ENCODE measurements around the gene SP140. TPM values are rescaled to one million over a fixed set of nuclear protein-coding genes. Genes with fewer than 3 reads are reported as not detected.

Gene SP140
- total and polyA plus RNA-seq, 2 of the 13 experiments (the other 11 are each of a cell fraction or from before 2014, with no cell fraction given) = 0.57 to 0.80 TPM

DNA sequence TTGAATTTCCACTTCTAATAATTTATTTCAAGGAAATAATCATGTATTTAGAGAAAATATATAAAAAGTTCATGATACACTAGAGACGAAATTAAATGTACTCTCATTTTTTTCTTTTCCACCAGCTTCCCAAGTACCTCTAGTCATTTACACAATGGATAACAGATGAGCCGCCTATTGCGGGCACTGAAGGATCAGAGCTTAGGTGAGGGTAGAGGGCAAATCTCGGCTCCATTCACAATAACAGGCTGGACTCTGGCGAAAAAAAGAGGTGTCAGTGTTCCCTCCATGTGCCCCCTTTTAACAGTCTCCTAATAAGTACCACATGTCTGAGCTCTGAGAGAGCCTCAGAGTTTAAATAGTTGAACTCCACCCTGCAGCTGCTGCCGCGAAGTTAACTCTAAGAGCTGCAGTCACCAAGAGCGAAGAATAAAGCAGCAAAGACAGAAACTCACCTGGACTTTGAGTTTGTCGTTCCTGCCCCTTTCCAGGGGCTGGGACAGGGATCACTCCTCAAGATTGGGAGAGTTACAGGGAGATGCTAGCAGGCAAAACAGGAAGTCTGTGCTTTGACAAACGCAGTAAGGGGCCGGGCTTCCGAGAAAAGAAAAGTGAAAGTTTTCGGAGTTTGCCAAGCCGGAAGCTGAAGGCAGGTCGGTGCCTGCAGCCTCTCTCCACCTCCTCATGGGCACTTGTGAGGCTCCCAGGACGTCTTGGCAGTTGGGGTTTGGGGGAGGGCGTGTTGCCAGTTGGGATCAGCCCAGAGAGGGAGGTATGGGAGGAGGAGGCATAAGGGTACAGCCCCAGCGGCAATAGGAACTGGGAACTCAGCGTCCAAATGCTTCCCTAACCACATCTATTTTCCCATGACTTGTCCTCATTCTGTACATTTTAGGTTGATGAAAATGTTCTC is 5.9 kb upstream of the SP140 start, which contains the start of gene SP110 (continued):
- no peak for TF ChIP-seq ZBTB40 (IDR thresholded peaks at IDR 0.05)
- no peak for TF ChIP-seq ZBTB40 (CRISPR knock-in tag; IDR thresholded peaks at IDR 0.05)
- no peak; the same call in 1 of the 2 replicates for TF ChIP-seq ZNF605 (CRISPR knock-in tag; IDR thresholded peaks at IDR 0.05)
- peak; percentile 66 for TF ChIP-seq THAP11 (CRISPR knock-in tag; IDR thresholded peaks at IDR 0.05)
- TF ChIP-seq, protein P1, sequence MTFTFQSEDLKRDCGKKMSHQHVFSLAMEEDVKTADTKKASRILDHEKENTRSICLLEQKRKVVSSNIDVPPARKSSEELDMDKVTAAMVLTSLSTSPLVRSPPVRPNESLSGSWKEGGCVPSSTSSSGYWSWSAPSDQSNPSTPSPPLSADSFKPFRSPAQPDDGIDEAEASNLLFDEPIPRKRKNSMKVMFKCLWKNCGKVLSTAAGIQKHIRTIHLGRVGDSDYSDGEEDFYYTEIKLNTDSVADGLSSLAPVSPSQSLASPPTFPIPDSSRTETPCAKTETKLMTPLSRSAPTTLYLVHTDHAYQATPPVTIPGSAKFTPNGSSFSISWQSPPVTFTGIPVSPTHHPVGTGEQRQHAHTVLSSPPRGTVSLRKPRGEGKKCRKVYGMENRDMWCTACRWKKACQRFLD (CRISPR knock-in tag; IDR thresholded peaks at IDR 0.05; ENCODE audit: borderline replicate concordance) = peak; percentile 33; the same call in 1 of the 2 replicates
- peak; percentile 37; the same call in 1 of the 2 replicates for TF ChIP-seq SPEN (CRISPR knock-in tag; IDR thresholded peaks at IDR 0.05; ENCODE audit: low read depth)
- peak; percentile 30; the same call in 1 of the 2 replicates for TF ChIP-seq HNF4A (CRISPR knock-in tag; IDR thresholded peaks at IDR 0.05)
- TF ChIP-seq GRHL1 (CRISPR knock-in tag; conservative IDR thresholded peaks at IDR 0.05) = no peak
- TF ChIP-seq, protein P2, sequence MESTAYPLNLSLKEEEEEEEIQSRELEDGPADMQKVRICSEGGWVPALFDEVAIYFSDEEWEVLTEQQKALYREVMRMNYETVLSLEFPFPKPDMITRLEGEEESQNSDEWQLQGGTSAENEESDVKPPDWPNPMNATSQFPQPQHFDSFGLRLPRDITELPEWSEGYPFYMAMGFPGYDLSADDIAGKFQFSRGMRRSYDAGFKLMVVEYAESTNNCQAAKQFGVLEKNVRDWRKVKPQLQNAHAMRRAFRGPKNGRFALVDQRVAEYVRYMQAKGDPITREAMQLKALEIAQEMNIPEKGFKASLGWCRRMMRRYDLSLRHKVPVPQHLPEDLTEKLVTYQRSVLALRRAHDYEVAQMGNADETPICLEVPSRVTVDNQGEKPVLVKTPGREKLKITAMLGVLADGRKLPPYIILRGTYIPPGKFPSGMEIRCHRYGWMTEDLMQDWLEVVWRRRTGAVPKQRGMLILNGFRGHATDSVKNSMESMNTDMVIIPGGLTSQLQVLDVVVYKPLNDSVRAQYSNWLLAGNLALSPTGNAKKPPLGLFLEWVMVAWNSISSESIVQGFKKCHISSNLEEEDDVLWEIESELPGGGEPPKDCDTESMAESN (CRISPR knock-in tag; conservative IDR thresholded peaks at IDR 0.05) = no peak
- TF ChIP-seq SAP130 (CRISPR knock-in tag; IDR thresholded peaks at IDR 0.05; ENCODE audit: low read depth) = peak; percentile 97
- TF ChIP-seq TIGD3 (CRISPR knock-in tag; IDR thresholded peaks at IDR 0.05; ENCODE audit: borderline replicate concordance) = no peak
- TF ChIP-seq POLR2G (IDR thresholded peaks at IDR 0.05; ENCODE audit: low read depth, low read length) = peak; percentile 87
